ENCODE measurements around the gene TRPC4AP. TPM values are rescaled to one million over a fixed set of nuclear protein-coding genes. Genes with fewer than 3 reads are reported as not detected.

Gene TRPC4AP
- total RNA-seq, 4 donors from 2014 or later: 58.4 to 67.4 (median 63.5) TPM

DNA sequence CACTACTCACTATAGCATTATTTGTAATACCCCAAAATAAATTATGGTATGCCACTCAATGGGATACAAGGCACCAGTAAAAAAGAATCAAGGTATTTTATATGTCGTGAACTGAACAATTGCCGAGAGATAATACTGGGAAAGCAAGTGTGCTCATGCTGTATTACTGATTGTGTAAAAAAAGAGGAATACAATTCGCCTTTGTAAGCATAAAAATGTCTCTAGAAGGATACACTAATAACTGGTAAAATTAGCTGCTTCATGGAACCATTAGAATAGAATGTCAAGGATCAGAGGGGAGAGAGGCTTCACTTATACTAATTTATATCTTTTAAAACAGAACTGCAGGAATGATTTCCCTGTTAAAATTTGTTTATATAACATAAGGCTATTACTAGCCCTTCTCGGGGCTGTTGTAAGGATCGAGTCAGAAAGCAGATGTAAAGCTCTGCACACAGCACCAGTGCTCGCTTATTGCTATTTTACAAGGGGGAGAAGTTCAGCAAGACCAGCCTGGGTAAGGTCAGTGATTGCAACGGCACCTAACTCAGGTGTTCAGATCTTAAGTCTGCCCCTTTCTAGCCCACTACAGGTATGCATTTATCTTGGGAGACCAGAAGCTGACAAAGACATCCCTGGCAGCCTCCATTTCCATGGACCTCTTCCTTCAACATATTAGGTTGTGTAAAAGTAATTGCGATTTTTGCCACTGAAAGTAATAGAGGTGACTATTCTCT is 75.3 kb downstream of the TRPC4AP start:
- TF ChIP-seq, protein P1, sequence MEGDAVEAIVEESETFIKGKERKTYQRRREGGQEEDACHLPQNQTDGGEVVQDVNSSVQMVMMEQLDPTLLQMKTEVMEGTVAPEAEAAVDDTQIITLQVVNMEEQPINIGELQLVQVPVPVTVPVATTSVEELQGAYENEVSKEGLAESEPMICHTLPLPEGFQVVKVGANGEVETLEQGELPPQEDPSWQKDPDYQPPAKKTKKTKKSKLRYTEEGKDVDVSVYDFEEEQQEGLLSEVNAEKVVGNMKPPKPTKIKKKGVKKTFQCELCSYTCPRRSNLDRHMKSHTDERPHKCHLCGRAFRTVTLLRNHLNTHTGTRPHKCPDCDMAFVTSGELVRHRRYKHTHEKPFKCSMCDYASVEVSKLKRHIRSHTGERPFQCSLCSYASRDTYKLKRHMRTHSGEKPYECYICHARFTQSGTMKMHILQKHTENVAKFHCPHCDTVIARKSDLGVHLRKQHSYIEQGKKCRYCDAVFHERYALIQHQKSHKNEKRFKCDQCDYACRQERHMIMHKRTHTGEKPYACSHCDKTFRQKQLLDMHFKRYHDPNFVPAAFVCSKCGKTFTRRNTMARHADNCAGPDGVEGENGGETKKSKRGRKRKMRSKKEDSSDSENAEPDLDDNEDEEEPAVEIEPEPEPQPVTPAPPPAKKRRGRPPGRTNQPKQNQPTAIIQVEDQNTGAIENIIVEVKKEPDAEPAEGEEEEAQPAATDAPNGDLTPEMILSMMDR (IDR thresholded peaks at IDR 0.05 in 4 of 5, conservative IDR thresholded peaks at IDR 0.05 in 1 of 5): no peak
- TF ChIP-seq POLR2A (IDR thresholded peaks at IDR 0.05): no peak
- peaks cover 0 to 29% of the 10 kb centered on the region in 2 donors for H3K36me3 ChIP-seq
- intact Hi-C loops (cut with DNase I; ENCODE audit: low total_unique reads): loop anchor here (5.0 kb wide), 1 partner anchor 145 kb away; the partner anchor contains the start of gene GGT7
- ATAC-seq (no peak), DNase-seq (no peak)
- no peak overlapping the region for H3K4me3 ChIP-seq
- H3K9me3 ChIP-seq: no peaks in the 10 kb centered on the region
- H3K27ac ChIP-seq: peak overlapping the region; percentile 85 to 95 (median 90)
- in situ Hi-C loops (cut with MboI; ENCODE audit: low sequenced_read_pairs in 4 of 4): no loop called here
- no peaks in the 10 kb centered on the region for H3K27me3 ChIP-seq
- H3K4me1 ChIP-seq: peaks cover 52 to 68% of the 10 kb centered on the region in 2 donors

DNA sequence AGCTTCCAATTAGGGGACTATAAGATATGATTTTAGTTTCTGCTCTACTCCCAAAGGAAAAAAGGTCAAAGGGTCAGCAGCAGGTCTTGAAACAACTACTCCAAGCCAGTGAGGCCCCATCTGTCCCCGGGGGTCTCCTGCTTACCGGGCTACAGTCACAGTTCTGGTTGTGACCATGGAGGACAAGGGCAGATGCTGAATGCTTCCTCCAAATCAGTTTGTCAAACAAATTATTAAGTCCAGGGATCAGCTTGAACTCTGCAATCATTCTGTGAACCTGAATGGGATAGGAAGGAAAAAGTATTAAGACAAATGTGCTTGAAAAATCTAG is 76.8 kb downstream of the TRPC4AP start:
- in situ Hi-C loops (cut with MboI; ENCODE audit: low sequenced_read_pairs in 4 of 4): no loop called here
- intact Hi-C loops (cut with DNase I; ENCODE audit: low total_unique reads): loop anchor here (5.0 kb wide), 1 partner anchor 144 kb away; the partner anchor contains the start of gene GGT7
- Histone ChIP-seq H3K27ac (peak overlapping the region; percentile 85 to 95 (median 90)), H3K27me3 (no peaks in the 10 kb centered on the region), H3K9me3 (no peaks in the 10 kb centered on the region), H3K36me3 (peaks cover 0 to 44% of the 10 kb centered on the region in 2 donors), H3K4me1 (peaks cover 38 to 57% of the 10 kb centered on the region in 2 donors), H3K4me3 (no peak overlapping the region)
- DNase-seq: no peak
- TF ChIP-seq, protein P1 (IDR thresholded peaks at IDR 0.05 in 4 of 5, conservative IDR thresholded peaks at IDR 0.05 in 1 of 5): no peak
- TF ChIP-seq POLR2A (IDR thresholded peaks at IDR 0.05): peak in 1 of 2 donors; percentile 4
- no peak for ATAC-seq

DNA sequence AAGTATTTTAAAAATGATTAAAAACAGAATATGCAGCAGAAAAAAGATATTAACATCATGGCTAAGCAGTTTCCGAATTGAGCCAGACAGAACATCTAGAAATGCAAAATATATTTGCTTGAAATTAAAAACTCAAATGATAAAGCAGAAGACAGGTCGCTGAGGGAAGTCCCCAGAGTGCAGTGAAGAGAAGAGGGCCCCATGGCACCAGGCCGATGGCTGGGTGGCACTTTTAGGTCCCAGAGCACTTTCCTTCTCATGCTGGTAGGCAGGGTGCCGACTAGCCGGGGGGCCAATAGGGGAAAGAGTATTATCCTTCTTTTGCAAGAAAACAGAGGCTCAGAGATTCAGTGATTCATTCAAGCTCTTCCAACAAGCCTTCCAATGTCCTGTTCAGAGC is 78.1 kb downstream of the TRPC4AP start:
- Histone ChIP-seq H3K4me1 (peaks cover 34 to 50% of the 10 kb centered on the region in 2 donors), H3K27ac (peak overlapping the region; percentile 85 to 95 (median 90)), H3K27me3 (no peaks in the 10 kb centered on the region), H3K4me3 (no peak overlapping the region), H3K9me3 (no peaks in the 10 kb centered on the region), H3K36me3 (peaks cover 0 to 57% of the 10 kb centered on the region in 2 donors)
- in situ Hi-C loops (cut with MboI; ENCODE audit: low sequenced_read_pairs in 4 of 4): no loop called here
- TF ChIP-seq POLR2A (IDR thresholded peaks at IDR 0.05): no peak
- TF ChIP-seq, protein P1 (IDR thresholded peaks at IDR 0.05 in 4 of 5, conservative IDR thresholded peaks at IDR 0.05 in 1 of 5): no peak
- DNase-seq: no peak
- no peak for ATAC-seq
- intact Hi-C loops (cut with DNase I; ENCODE audit: low total_unique reads): no loop called here

DNA sequence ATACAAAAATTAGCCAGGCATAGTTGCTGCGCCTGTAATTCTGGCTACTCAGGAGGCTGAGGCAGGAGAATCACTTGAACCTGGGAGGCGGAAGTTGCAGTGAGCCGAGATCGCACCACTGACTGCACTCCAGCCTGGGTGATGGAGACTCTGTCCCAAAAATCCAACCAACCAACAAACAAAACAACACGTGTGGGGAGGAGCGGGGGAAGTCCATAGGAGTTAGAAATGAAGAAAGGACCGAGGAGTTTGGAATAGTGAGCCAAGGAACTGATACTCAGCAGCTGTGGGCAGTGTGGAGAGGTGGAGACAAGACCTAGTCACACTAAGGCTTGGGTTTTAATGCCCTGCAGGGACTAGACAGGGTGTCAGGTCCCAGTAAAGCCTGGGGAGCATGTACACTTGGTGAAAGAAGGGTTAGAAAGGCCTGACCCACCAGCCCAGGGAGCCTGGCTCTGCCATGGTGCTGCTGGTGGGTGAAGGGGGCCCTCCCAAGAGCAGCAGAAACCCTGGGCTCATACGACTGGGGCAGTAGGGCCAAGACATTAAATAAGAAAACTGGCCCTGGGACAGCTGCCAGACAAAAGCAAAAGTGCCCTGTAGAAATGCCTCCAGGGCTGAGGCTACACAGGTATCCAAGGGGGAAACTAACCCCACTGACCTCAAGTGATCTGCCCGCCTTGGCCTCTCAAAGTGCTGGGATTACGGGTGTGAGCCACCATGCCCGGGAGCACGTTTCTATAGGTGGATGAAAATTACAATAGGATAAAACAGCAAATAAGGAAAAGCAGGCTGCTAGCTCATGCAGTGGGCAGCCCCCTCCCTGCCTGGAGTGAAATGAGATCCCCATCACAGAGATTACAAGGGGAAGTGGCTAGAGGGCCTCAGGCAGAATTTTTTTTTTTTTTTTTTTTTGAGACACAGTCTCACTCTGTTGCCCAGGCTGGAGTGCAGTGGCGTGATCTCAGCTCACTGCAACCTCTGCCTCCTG is 78.9 kb downstream of the TRPC4AP start:
- no peak for TF ChIP-seq POLR2A (IDR thresholded peaks at IDR 0.05)
- TF ChIP-seq, protein P1 (IDR thresholded peaks at IDR 0.05 in 4 of 5, conservative IDR thresholded peaks at IDR 0.05 in 1 of 5): no peak

More for the DNA sequence above, 78.9 kb downstream of the TRPC4AP start:
- H3K9me3 ChIP-seq: no peaks in the 10 kb centered on the region
- ATAC-seq: no peak
- H3K27me3 ChIP-seq: no peaks in the 10 kb centered on the region
- H3K4me3 ChIP-seq: no peak overlapping the region
- peak overlapping the region; percentile 85 to 95 (median 90) for H3K27ac ChIP-seq
- intact Hi-C loops (cut with DNase I; ENCODE audit: low total_unique reads) (no loop called here), in situ Hi-C loops (cut with MboI; ENCODE audit: low sequenced_read_pairs in 4 of 4) (no loop called here)
- H3K4me1 ChIP-seq: peaks cover 33 to 47% of the 10 kb centered on the region in 2 donors
- no peak for DNase-seq
- H3K36me3 ChIP-seq: peaks cover 0 to 64% of the 10 kb centered on the region in 2 donors

All from gastrocnemius medialis (tissue), 4 donors.